KMS-11 (cell line): ENCODE data around the gene CEP128.

Experiments used
- H2AFZ ChIP-seq: fragments of 200-600 bp; sonication (generic); 2 replicates; pipeline ENCODE4 v1.6.1; 2016; ENCODE audit warnings: antibody characterized with exemption, mixed run types, low read depth
- H3K27ac ChIP-seq: fragments of 200-600 bp; sonication (generic); 2 replicates; pipeline ENCODE4 v1.6.1; 2016; ENCODE audit warnings: mild to moderate bottlenecking, mixed run types
- H3K27me3 ChIP-seq: fragments of 200-600 bp; sonication (generic); 2 replicates; pipeline ENCODE4 v1.6.1; 2017; ENCODE audit warnings: mild to moderate bottlenecking, low read depth, mixed run types, moderate library complexity; ENCODE audit not compliant: insufficient read depth
- H3K36me3 ChIP-seq: fragments of 200-600 bp; sonication (generic); 2 replicates; pipeline ENCODE4 v1.6.1; 2017; ENCODE audit warnings: mild to moderate bottlenecking, mixed run types; ENCODE audit not compliant: insufficient read depth
- H3K4me1 ChIP-seq: fragments of 200-600 bp; sonication (generic); 2 replicates; pipeline ENCODE4 v1.6.1; 2016; ENCODE audit warnings: mild to moderate bottlenecking, low read depth, mixed run types; ENCODE audit not compliant: poor library complexity, severe bottlenecking
- H3K4me2 ChIP-seq: fragments of 200-600 bp; sonication (generic); 2 replicates; pipeline ENCODE4 v1.7.0; 2016; ENCODE audit warnings: mild to moderate bottlenecking, mixed run types
- H3K4me3 ChIP-seq: fragments of 200-600 bp; sonication (generic); IDR thresholded peaks from 2 replicates; pipeline ENCODE4 v1.6.1; 2017; ENCODE audit warnings: low read depth, low read length, mixed read lengths; ENCODE audit not compliant: insufficient read depth
- H3K79me2 ChIP-seq: fragments of 200-600 bp; sonication (generic); 2 replicates; pipeline ENCODE4 v1.6.1; 2016; ENCODE audit warnings: low read depth, mixed run types; ENCODE audit not compliant: insufficient read depth
- H3K9ac ChIP-seq: fragments of 200-600 bp; sonication (generic); 2 replicates; pipeline ENCODE4 v1.6.1; 2016; ENCODE audit warnings: mild to moderate bottlenecking, mixed run types
- H4K20me1 ChIP-seq: fragments of 200-600 bp; sonication (generic); 2 replicates; pipeline ENCODE4 v1.6.1; 2016; ENCODE audit warnings: mild to moderate bottlenecking, mixed run types; ENCODE audit not compliant: insufficient read depth
- TF ChIP-seq, protein P1 (sequence below): fragments of 200-600 bp; sonication (generic); conservative IDR thresholded peaks from 2 replicates; pipeline ENCODE4 v1.6.1; 2017; ENCODE audit warnings: low read depth, mild to moderate bottlenecking, antibody characterized with exemption, low read length, moderate library complexity, mixed read lengths

The CEP128 gene

GRCh38 chr14:80705241-80705980 lies 236.1 kb downstream of the CEP128 start:
- TF ChIP-seq, protein P1, sequence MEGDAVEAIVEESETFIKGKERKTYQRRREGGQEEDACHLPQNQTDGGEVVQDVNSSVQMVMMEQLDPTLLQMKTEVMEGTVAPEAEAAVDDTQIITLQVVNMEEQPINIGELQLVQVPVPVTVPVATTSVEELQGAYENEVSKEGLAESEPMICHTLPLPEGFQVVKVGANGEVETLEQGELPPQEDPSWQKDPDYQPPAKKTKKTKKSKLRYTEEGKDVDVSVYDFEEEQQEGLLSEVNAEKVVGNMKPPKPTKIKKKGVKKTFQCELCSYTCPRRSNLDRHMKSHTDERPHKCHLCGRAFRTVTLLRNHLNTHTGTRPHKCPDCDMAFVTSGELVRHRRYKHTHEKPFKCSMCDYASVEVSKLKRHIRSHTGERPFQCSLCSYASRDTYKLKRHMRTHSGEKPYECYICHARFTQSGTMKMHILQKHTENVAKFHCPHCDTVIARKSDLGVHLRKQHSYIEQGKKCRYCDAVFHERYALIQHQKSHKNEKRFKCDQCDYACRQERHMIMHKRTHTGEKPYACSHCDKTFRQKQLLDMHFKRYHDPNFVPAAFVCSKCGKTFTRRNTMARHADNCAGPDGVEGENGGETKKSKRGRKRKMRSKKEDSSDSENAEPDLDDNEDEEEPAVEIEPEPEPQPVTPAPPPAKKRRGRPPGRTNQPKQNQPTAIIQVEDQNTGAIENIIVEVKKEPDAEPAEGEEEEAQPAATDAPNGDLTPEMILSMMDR: no peak
- no peaks in the 10 kb centered on the region for H4K20me1 ChIP-seq
- no peak overlapping the region for H3K4me2 ChIP-seq
- no peak overlapping the region for H3K9ac ChIP-seq
- no peaks in the 10 kb centered on the region for H3K27me3 ChIP-seq
- H2AFZ ChIP-seq: no peak overlapping the region
- no peak overlapping the region for H3K4me3 ChIP-seq
- no peaks in the 10 kb centered on the region for H3K36me3 ChIP-seq
- H3K4me1 ChIP-seq: no peaks in the 10 kb centered on the region
- no peaks in the 10 kb centered on the region for H3K79me2 ChIP-seq
- no peak overlapping the region for H3K27ac ChIP-seq

- no peak overlapping the region for H3K27ac ChIP-seq
- no peak overlapping the region for H2AFZ ChIP-seq
These were observed 240.9 kb downstream of the CEP128 start for GRCh38 chr14:80700601-80701000.

DNA sequence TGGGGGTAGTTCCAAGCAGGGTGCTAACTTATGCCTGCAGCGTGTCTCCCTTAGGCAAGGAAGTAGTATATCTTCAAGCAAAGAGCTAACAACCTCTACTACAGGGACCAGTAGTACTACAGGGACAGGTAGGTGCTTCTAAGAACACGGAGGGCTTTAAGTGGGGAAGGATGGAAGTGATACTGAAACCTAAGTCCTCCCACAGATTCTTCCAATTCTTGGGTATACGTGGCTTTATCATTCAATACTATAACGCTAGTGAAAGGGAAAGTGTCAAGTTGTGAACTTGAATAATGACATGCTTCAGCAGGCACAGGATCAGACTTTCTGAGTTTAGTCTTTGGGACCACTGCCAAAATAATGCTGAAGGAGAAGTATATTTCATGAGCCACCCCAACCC lies 241.7 kb downstream of the CEP128 start:
- TF ChIP-seq, protein P1: no peak
- H3K4me1 ChIP-seq: no peaks in the 10 kb centered on the region
- H3K36me3 ChIP-seq: no peaks in the 10 kb centered on the region
- no peak overlapping the region for H2AFZ ChIP-seq
- no peaks in the 10 kb centered on the region for H3K27me3 ChIP-seq
- H3K4me2 ChIP-seq: no peak overlapping the region
- H3K79me2 ChIP-seq: no peaks in the 10 kb centered on the region
- no peak overlapping the region for H3K4me3 ChIP-seq
- H4K20me1 ChIP-seq: no peaks in the 10 kb centered on the region
- H3K27ac ChIP-seq: no peak overlapping the region
- H3K9ac ChIP-seq: no peak overlapping the region

More at GRCh38 chr14:80700601-80701000, 240.9 kb downstream of the CEP128 start:
- TF ChIP-seq, protein P1: no peak
- Histone ChIP-seq H3K79me2 (no peaks in the 10 kb centered on the region), H3K27me3 (no peaks in the 10 kb centered on the region), H3K4me3 (no peak overlapping the region), H4K20me1 (no peaks in the 10 kb centered on the region), H3K9ac (no peak overlapping the region), H3K36me3 (no peaks in the 10 kb centered on the region), H3K4me1 (no peaks in the 10 kb centered on the region), H3K4me2 (no peak overlapping the region)

- H4K20me1 ChIP-seq: no peaks in the 10 kb centered on the region
- H3K4me3 ChIP-seq: no peak overlapping the region
- H3K4me1 ChIP-seq: no peaks in the 10 kb centered on the region
- H3K36me3 ChIP-seq: no peaks in the 10 kb centered on the region
- no peak overlapping the region for H3K4me2 ChIP-seq
- TF ChIP-seq, protein P1: no peak
- no peaks in the 10 kb centered on the region for H3K27me3 ChIP-seq
- H2AFZ ChIP-seq: no peak overlapping the region
- no peak overlapping the region for H3K9ac ChIP-seq
- no peaks in the 10 kb centered on the region for H3K79me2 ChIP-seq
- no peak overlapping the region for H3K27ac ChIP-seq
These were observed 242.6 kb downstream of the CEP128 start for GRCh38 chr14:80698974-80699373.
